DMS153 treated with DMSO at 0.1 percent for 48 hours (cell line): Measurements from ENCODE around the gene RALGPS1.

ENCODE experiments used
- DNase-seq: peaks from one replicate; lab custom pipeline; 2025; ENCODE audit not compliant: unreplicated experiment; lab: John Stamatoyannopoulos, UW

The RALGPS1 gene

DNA sequence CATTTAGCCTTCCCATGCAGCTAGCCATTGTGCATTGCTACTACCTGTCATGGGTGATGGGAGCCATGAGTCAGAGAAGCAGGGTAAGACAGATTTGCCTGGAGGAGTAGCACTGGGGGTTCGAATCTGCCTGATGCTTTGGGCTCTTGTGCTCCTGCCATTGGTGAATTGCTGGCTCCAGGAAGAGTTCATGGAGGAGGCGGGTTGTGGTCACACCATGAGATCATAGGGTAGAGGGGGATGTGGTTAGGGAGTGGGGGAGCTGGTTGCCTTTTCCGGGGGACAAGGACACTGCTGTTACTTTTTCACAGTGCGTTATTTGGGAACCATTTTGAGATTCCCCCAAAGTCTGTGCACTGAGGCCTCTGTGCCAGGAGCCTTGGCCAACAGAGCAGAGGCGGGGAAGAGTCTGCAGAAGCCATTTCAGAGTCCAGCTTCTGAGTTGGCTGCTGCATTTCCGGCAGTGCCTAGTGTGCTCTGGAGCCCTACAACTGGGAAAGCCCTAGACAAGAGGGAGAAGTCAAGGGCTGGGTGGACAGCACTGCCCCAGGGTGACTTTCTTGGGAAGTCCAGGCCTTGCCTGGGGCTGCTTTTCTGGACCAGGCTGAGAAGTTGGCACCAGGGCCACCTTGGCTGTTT, 201.6 kb downstream of the RALGPS1 start:
- no peak for DNase-seq

DNA sequence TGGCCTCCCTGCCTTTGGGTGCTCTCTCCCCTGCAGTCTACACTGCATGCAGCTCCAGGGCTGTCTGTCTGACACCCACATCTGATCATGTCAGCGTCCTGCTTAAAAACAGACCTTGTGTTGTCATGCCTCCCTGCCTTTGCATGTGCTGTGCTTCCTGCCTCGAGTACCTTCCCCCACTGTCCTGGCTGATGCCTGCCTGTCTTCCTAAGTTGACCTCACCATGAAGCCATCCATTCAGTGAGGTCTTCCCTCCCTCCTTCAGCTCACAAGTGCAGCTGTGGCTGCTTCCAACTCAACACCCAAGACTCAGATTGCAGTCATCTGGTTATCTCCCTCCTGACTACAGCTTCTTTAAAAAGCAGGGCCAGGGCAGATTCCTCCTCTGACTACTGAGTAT, 202.4 kb downstream of the RALGPS1 start:
- no peak for DNase-seq

DNA sequence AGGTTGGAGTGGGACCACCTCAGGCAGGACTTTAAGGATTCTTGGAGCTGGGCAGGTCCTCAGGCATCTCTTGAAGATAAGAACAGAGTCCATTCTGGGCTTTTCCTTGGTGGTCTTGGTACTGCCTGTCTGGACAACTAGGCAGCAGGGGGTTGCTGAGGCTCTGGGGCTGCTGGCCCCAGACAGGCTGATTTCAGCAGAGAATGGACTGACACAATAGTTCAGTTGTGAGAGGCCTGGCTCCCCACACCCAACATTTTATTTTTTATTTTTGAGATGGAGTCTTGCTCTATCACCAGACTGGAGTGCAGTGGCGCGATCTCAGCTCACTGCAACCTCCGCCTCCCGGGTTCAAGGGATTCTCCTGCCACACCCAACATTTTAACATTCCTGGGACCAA, 203.2 kb downstream of the RALGPS1 start:
- DNase-seq: no peak

DNA sequence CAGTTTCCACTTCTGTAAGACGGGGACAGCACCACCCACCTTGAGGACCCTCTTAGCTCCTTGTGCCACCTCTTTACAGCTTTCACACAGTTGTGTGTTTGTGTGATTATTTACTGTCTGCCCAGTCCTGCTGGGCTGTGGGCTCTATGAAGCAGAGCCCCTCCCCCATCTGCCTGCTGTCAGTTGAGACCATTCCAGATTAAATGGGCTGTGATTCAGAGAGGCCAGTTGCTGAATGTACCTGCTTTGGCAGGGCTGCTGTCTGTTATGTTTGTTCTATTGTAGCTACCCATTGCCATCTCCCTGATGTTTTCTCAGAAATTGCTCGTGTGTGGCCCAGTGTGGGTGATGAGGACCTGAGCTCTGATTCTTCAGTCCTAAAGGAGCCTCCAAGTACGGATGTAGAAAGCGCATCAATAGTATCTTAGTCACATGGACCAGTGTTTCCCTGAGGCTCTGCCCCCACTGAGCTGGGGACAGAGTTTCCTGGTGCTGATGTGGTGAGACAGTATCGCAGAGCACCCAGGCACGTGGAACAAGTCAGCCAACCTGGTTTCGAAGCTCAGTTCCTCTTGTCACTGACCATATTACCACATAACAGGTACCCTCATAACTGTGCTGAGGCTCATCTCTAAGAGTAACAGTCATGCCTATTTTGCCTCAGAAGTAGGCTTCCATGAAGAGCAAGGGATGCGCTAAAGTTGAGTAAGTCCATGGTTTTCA, 204.2 kb downstream of the RALGPS1 start:
- no peak for DNase-seq

DNA sequence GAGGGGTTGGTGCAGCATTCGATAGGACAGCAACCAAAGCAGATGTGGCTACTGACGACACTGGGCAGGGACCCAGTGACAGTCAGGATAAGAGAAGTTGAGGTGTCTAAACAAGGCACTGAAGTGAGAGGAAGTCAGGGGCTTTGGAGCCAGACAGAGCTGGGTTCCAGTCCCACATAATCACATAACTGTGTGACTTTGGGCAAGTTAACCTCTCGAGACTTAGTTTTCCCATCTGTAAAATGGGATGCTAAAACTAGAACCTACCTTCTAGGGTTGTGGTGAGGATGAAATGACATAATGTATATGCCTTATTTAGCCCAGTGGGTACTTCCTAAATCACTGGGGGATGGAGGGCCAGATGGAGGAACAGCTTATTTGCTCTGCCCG, 204.7 kb downstream of the RALGPS1 start:
- DNase-seq: no peak

DNA sequence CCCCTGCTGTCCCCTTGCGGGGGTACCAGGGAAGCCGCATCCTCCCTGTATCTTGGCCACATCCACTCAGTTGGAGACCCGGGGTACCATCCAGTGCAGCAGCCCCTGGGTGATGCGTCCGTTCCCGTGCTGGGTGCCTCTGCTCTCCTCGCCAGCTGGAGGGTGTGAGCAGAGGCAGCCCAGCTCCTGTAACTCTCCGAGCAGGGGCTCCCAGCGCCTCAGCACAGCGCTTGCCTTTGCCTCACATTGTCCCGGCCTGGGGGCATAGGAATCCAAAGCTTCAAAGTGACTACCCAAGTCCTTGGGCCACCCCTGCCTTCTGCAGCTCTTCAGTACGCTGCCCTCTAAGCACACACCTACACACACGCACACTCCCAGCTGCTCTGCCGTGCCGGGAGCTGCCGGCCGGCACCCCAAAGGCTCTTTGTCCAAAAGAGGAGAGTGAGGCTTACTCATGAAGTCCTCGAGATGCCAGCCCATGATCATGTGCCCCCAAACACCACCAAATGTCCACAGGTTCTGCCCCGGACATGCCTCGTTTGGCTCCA, 207.1 kb downstream of the RALGPS1 start:
- no peak for DNase-seq

DNA sequence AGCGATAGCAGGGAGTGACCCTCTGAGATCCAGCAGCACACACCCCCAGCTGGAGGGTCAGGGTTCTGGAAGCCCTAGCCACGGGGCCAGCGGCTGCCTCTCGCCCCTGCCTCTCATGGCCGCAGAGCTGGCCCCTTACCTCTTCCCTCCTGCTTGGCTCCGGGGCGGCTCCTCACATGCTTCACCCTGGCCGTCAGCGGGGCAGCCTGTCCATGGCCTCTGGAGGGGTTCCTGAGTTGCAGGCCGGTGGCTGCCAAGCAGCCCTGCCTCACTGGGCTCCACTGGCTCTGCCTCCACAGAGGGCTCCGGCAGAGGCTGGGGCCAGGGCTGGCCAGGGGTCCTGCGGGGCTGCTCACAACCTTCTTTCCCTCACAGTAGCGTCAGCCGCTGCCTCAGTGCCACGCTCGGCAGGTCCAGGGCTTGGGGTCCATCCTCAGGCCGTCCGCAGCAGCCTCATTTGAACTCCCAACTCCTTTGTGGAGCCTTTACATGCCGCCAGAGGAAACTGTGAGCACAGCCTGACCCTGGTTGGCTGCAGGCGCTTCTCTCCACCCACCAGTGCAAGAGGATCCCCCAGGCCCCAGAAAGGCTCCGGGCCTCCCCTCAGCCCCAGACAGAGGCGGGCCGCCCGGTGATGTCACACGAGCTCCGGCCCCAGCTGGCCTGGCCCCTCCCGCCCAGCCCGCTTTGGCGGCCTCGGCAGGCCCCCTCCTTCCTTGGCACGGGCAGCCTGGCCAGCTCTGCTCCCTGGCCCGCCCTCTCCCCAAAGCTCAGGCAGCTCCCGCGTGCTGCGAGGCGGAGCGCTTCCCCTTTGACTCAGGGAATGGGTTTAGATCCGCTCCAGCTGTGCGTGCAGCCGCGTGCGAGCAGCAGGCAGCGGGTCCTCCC, 207.8 kb downstream of the RALGPS1 start, which contains the start of gene ANGPTL2:
Gene ANGPTL2 (minus strand): TSS at position 460 of the 888 bp plus-strand sequence. CDS start 13,904 bp downstream, outside the sequence.
- peak; percentile 27 for DNase-seq

DNA sequence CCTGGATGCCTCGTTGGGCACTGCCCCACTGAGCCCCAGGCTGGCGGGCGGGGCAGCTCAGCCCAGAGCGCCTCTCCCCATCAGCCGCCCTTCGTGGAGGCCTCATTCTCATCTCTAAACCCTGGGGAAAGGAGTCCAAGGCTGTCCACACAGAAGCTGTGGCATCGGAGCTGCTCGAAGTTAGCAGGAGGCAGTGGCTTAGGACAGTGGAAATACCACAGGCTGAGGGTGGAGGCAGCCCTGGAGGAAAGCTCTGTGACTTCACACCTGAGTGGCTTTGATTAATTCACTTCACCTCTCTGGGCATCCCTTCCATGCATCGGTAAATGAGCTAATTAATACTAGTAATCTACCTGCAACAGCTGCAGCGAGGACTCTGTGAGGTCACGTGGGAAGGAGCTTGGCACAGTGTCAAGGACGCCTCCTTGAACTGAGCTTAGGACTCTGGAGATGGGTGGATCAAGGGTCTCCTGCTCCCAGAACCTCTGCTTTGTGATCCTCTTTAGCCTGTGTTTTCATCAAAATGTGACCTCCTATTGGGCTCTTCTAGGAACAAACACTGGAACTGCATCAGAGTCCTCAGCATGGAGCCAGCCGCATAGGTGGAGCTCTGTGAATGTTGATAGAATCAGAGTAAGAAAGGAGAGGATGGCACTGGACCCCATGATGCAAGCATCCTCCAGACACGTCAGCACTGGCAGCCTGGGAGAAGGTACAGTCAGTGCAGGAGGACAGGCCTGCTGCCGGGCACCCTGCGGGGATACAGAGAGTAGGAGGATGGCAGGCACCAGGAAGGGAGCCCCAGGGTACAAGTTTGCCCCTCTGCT, 208.7 kb downstream of the RALGPS1 start:
- no peak for DNase-seq

DNA sequence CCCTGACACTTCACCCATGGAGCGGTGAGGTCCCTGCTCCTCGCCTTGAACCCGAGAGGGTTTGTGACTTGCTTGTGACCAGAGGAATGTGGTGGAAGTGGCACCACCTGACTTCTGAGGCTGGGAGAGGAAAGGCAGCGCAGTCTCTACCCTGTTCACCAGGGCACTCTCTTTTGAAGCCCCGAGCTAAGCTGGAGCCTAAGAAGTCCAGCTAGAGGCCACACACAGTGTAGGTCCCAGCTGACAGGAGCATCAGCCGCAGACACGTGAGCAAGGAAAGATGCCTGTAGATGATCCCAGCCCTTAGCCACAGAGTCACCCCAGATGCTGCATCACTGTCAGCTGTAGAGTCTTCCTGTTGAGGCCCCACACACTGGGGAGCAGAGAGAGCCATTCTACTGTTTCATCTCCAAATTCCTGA, 209.5 kb downstream of the RALGPS1 start:
- no peak for DNase-seq

DNA sequence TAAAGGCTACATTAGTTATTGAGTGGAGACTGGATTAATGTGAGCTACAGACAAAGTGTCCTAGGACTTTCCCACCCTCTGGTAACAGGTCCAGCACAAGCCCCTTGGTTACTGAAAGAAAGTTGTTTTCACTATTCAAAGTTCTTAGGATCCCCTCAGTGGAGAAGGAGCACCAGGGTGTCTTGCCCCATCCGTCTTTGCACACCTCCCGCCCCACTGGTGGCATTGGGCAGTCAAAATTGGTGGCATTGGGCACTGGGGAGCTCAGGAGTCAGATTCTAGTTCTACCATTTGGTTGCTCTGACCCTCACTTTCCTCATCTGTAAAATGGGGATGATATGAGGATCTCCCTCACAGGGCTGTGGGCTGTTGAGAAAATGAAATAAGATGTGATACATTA, 210.2 kb downstream of the RALGPS1 start:
- DNase-seq: no peak

DNA sequence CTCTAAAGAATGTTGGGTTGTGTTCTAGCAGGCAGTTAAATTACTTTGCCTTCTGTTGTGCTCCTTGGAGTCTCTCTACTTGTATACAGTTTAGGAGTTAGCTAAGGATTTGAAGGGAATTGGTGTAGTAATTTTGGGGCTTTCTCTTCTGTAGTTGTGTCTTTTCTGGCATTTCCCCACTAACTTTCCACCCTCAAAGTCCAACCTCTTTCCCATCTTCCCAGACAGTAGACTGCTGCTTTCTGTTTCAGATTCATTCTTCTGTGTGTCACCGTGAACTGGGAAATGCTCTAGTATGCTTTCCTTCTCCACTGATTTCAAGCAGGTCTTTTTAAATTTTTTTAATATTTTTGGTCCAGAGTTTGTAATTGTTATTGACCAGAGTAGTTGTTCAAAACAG, 212.4 kb downstream of the RALGPS1 start:
- DNase-seq: no peak

DNA sequence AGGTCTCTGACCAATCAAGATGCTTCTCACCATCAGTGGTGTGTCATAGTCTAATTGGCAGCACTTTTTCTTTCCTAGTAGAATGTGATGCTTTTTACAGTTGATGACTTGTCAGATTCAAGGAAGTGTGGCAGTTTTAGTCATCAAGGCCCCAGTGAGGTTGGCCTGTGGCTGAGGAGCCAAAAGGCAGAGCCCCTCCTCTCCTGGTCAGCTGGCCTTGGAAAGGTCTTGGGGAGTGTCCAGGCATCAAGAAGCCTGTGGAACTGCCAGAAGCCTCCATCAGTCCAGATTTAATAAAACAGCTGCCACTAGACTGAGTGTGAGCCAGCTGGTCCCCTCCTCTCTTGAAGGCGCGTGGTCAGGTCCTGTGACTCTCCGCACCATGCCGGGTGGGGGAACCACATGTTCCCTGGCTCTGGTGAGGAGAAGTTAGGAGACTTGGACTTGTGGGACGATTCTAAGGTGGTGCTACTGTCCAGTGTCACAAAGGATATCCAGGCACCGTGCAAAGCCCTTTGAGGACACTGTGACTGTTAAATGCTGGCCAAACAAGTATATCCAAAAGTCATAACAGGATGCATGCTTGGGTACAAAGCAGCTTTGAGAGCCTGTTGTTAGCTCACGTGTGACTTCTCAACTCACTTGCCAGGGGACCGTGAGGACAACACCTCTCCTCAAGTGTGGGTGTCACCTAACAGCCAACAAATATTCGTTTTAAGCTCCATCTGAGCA, 213.9 kb downstream of the RALGPS1 start:
- DNase-seq: no peak

DNA sequence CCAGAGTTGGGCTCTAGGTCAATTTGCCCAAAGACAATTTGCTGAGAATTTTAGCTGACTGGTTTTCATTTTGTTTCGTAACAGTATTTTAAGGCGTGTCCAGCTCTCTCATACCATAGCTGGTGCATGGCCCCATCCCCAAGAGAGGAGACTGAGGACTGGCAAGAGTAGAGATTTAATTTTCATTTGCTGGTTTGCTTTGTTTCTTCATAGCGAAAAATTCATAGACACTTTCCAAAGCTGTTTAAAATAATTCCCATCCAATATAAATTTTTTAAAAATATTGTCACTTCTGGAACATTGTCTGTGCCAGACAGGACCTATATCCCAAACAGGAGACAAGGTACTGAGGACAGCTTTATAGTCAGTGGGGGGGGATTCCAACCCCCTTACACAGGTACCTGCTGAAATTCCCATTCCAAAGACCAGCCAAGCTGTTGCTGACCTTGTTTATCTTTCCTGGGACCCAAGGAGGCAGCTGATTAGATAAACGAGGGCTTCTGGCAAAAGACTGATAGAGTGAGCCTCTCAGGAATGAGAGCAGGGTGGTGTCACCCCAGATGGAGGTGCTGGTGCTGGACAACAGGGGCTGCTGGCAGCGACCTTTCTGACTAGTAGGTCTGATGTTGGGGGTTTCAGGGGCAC, 214.6 kb downstream of the RALGPS1 start:
- no peak for DNase-seq

DNA sequence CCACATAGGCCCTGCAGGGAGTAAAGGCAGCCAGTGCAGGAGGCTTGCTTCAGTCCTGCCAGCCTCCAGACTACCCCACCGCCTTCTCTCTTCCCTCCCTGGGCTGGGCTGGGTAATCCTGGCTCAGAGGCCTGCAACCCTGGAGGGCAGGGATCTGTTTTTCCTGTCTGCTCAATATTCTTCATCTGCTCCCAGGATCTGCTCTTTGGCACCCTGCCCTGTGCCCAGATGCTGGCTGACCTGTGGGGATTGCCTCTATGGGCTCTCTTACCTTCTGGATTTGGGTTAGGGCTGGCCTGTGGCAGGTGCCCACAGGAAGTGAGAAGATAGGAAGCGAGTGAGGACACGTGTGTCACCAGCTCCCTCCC, 215.1 kb downstream of the RALGPS1 start:
- DNase-seq: no peak

DNA sequence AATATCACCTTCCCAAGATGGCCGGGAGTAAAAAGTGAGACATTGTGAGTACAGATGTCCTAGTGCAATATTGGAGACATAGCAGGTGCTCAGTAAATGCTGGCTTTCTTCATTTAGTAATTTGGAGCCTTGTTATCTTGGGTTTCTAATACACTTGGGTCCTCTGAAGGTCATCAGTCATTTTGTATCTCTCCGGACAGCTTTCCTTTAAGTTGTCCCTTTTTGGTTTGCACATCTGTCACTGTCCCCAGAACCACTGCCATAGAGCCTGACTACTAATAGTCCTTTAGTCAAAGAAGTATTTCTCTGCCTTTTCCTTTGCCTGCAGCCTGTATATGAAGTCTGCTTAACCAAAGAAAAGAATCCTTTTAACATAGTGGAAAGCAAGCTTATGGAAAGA, 215.7 kb downstream of the RALGPS1 start:
- no peak for DNase-seq

DNA sequence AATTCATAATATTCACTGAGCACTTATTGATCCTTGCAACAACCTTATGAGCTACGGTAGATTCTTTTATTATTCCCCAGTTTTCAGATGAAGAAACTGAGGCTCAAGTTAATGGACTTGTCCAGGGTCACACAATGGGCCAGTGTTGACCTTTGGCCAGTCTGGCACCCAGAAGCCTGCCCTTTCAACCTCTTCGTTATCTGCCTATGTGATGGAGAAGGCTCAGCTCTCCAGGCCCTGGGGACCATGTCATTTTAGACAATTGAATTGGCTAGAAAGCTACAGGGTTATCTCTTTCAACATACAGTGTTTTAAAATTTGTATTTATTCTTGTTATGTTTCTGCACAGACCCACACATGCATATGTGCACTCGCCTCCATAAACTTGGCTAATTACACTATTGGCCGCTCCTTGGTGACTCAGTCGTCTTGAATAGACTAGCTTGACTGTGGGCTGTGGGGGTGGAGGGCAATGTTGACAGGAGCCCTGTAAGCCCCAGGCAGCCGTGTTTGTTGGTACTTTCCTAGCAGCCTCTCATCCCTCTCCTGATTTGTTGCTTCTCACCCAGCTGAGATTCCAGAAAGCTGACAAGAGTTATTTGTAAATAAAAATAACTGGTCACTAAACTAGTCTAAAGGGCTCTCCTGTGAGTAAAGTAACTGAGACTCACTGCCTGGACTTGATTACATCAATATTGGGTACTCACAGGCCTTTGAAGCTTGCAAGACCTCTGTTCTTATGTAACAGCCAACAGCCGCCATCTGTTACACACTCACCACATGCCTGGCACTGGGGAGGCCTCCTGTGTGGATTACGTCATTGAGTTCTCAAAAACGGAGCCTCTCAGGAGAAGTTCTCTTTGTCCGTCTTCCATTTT, 216.3 kb downstream of the RALGPS1 start:
- DNase-seq: no peak

DNA sequence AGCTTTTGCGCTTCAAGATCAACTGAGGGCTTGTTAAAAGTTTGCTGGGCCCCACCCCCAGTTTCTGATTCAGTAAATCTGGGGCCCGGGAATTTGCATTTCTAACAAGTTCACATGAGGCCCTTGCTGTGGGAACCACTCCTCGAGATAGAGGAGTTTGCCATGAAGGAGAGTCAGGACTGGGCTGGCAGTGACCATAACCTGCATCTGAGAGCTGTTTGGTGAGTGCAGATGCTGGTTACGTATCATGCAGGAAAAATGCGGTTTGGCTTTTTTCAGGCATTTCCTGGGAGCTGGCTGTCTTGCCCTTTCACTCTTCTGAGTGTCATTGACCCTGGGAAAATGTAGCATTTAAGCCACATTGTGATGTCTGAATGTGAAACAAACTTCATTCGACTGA, 217.3 kb downstream of the RALGPS1 start:
- DNase-seq: no peak

DNA sequence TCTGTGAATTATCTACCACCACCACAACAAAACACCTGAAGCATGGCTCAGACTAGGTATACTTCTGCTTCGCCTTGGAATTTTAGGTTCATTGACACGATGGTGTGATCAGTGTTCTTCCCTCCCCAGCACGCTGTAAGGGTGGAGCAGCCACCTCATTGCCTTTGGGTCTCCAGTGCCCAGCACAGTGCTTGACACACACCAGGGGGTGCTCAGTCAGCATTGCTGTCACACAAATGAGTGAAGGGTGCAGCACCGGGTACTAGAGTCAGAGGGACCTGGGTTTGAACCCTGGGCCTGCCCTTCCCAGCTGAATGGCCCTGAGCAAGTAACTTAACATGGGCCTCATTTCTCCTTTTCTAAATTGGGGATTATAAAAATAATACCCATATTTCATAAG, 217.8 kb downstream of the RALGPS1 start:
- DNase-seq: no peak
